SK-N-MC (cell line): ENCODE data around the gene SYT4.

Experiments
- EZH2 ChIP-seq: fragments of 200-600 bp; sonication (generic); IDR thresholded peaks from one replicate; pipeline ENCODE4 v1.6.1; 2017; ENCODE audit warnings: antibody characterized with exemption
- FOXP2 ChIP-seq: optimal IDR thresholded peaks from 2 replicates; pipeline ENCODE3; 2011; ENCODE audit warnings: mild to moderate bottlenecking, moderate library complexity; ENCODE audit not compliant: insufficient read depth; ENCODE audit errors: extremely low read length, control extremely low read depth
- POLR2AphosphoS5 ChIP-seq: IDR thresholded peaks from 2 replicates; pipeline ENCODE4 v1.6.1; 2012; ENCODE audit warnings: mild to moderate bottlenecking, low read depth, low read length, borderline replicate concordance

- no peak for TF ChIP-seq EZH2
- no peak for TF ChIP-seq POLR2AphosphoS5
- TF ChIP-seq FOXP2: no peak
These were observed 28.6 kb downstream of the SYT4 start for GRCh38 chr18:43248610-43249249.
